CD14-positive monocyte (primary cell): Measurements from ENCODE around the gene MLIP. TPM values are rescaled to one million over a fixed set of nuclear protein-coding genes. Genes with fewer than 3 reads are reported as not detected.

Experiments
- DNase-seq, 3 donors: peaks; one replicate each; pipeline ENCODE4 v3.0.0-alpha.2; 2011 to 2022
- H2AFZ ChIP-seq: 2 replicates; pipeline ENCODE4 v1.6.0; 2012; ENCODE audit warnings: mild to moderate bottlenecking, low read depth, low read length, inconsistent platforms; ENCODE audit not compliant: insufficient read depth, poor library complexity, severe bottlenecking
- H3K27ac ChIP-seq, 2 donors: 1 replicate in 1 of 2; 2 replicates in 1 of 2; pipeline ENCODE4 v1.5.1; 2012 to 2013; ENCODE audit warnings: low read length in 2 of 2, control low read depth in 1 of 2, inconsistent platforms in 1 of 2, low read depth in 1 of 2, mild to moderate bottlenecking in 1 of 2
- H3K27me3 ChIP-seq, 2 donors: one replicate each; pipeline versions ENCODE4 v1.6.0 to v1.6.1; 2011 to 2013; ENCODE audit warnings: low read length in 2 of 2; ENCODE audit not compliant: control insufficient read depth in 2 of 2, insufficient read depth in 2 of 2
- H3K36me3 ChIP-seq, 2 donors: replicated peaks in 1 of 2; 1 replicate in 1 of 2; 2 replicates in 1 of 2; pipeline versions ENCODE4 v1.5.1 to v1.6.1; 2012 to 2013; ENCODE audit warnings: low read length in 2 of 2, control low read depth in 1 of 2, inconsistent platforms in 1 of 2, mild to moderate bottlenecking in 1 of 2; ENCODE audit not compliant: insufficient read depth in 2 of 2, control insufficient read depth in 1 of 2
- H3K4me1 ChIP-seq, 2 donors: 1 replicate in 1 of 2; 2 replicates in 1 of 2; pipeline versions ENCODE4 v1.5.1 to v1.6.1; 2012 to 2013; ENCODE audit warnings: low read length in 2 of 2, control low read depth in 1 of 2, inconsistent platforms in 1 of 2, mild to moderate bottlenecking in 1 of 2, moderate library complexity in 1 of 2; ENCODE audit not compliant: insufficient read depth in 2 of 2, control insufficient read depth in 1 of 2
- H3K4me2 ChIP-seq: replicated peaks from 2 replicates; pipeline ENCODE3; 2012; ENCODE audit warnings: low read length, moderate library complexity, mild to moderate bottlenecking; ENCODE audit not compliant: poor library complexity, severe bottlenecking; ENCODE audit errors: extremely low read depth
- H3K4me3 ChIP-seq, 3 experiments: fragments of 200-600 bp in 1 of 3; sonication (generic) in 1 of 3; replicated peaks in 1 of 3; 1 replicate in 2 of 3; 2 replicates in 1 of 3; pipeline ENCODE4 v1.5.1; 2011 to 2013; ENCODE audit warnings: low read length in 3 of 3, mild to moderate bottlenecking in 3 of 3, control low read depth in 2 of 3, low read depth in 2 of 3, inconsistent platforms in 1 of 3, moderate library complexity in 1 of 3
- H3K79me2 ChIP-seq: 2 replicates; pipeline ENCODE4 v1.6.0; 2012; ENCODE audit warnings: mild to moderate bottlenecking, control low read depth, inconsistent platforms, low read length, moderate library complexity; ENCODE audit not compliant: insufficient read depth
- H3K9ac ChIP-seq: 2 replicates; pipeline ENCODE4 v1.6.0; 2017; ENCODE audit warnings: low read length, mild to moderate bottlenecking; ENCODE audit not compliant: insufficient read depth, poor library complexity, severe bottlenecking
- H3K9me3 ChIP-seq, 2 donors: replicated peaks in 1 of 2; 1 replicate in 1 of 2; 2 replicates in 1 of 2; pipeline versions ENCODE4 v1.5.1 to v1.6.1; 2012 to 2013; ENCODE audit warnings: low read length in 2 of 2, control low read depth in 1 of 2; ENCODE audit not compliant: control insufficient read depth in 1 of 2, insufficient read depth in 1 of 2
- H4K20me1 ChIP-seq: 2 replicates; pipeline ENCODE4 v1.6.0; 2012; ENCODE audit warnings: mild to moderate bottlenecking, low read length, control low read depth, moderate library complexity; ENCODE audit not compliant: insufficient read depth
- H3K27ac Mint-ChIP-seq, 7 donors: one replicate each; pipeline ENCODE4 v1.8.0; 2020; ENCODE audit warnings: mild to moderate bottlenecking in 7 of 7, mixed read lengths in 7 of 7, moderate library complexity in 6 of 7, inconsistent platforms in 2 of 7
- H3K27me3 Mint-ChIP-seq, 3 donors: one replicate each; pipeline ENCODE4 v1.8.0; 2021 to 2022; ENCODE audit warnings: low read depth in 3 of 3, mild to moderate bottlenecking in 3 of 3, mixed read lengths in 3 of 3, moderate library complexity in 3 of 3, inconsistent platforms in 1 of 3
- H3K36me3 Mint-ChIP-seq, 2 donors: one replicate each; pipeline ENCODE4 v1.8.0; 2020; ENCODE audit warnings: mixed read lengths in 2 of 2, inconsistent platforms in 1 of 2, mild to moderate bottlenecking in 1 of 2
- H3K4me1 Mint-ChIP-seq: one replicate; pipeline ENCODE4 v1.8.0; 2020; ENCODE audit warnings: mild to moderate bottlenecking, mixed read lengths
- H3K4me3 Mint-ChIP-seq, 2 donors: one replicate each; pipeline ENCODE4 v1.8.0; 2020; ENCODE audit warnings: mild to moderate bottlenecking in 2 of 2, mixed read lengths in 2 of 2, moderate library complexity in 1 of 2
- H3K9me3 Mint-ChIP-seq, 7 donors: one replicate each; pipeline ENCODE4 v1.8.0; 2020 to 2022; ENCODE audit warnings: mixed read lengths in 7 of 7, mild to moderate bottlenecking in 6 of 7, moderate library complexity in 6 of 7, inconsistent platforms in 2 of 7
- WGBS: methylation state at CpG from one replicate; pipeline ENCODE4 v1.1.5; 2013; ENCODE audit warnings: missing lambda C conversion rate; ENCODE audit not compliant: insufficient coverage; 5-methylcytosine and 5-hydroxymethylcytosine counted together
- intact Hi-C, 2 donors: fragments of 100-400 bp; cut with micrococcal nuclease; formaldehyde crosslinking; loops; one replicate each; pipeline versions ENCODE4 v1.15.0 to v1.15.1; 2023
- polyA plus RNA-seq, 3 donors: library from polyadenylated mRNA; depleted of rRNA in 1 of 3; unstranded in 2 of 3; stranded (reverse) in 1 of 3; fragments of 300-500 nt in 2 of 3; fragments of >200 nt in 1 of 3; fragmentation: Illumina TruSeq in 2 of 3; gene quantifications; 1 replicate in 2 of 3; 2 replicates in 1 of 3; pipeline ENCODE4 v1.2.3, GENCODE V29; 2012 to 2021
- TF ChIP-seq, protein P1 (sequence below): fragments of 200-600 bp; IDR thresholded peaks from one replicate; pipeline ENCODE4 v1.8.0; 2022; ENCODE audit warnings: antibody characterized with exemption, mild to moderate bottlenecking

MLIP gene
- polyA plus RNA-seq, 3 donors = not detected

GRCh38 chr6:54282186-54282585, 170.9 kb downstream of the MLIP start:
- DNase-seq = no peak
- TF ChIP-seq, protein P1, sequence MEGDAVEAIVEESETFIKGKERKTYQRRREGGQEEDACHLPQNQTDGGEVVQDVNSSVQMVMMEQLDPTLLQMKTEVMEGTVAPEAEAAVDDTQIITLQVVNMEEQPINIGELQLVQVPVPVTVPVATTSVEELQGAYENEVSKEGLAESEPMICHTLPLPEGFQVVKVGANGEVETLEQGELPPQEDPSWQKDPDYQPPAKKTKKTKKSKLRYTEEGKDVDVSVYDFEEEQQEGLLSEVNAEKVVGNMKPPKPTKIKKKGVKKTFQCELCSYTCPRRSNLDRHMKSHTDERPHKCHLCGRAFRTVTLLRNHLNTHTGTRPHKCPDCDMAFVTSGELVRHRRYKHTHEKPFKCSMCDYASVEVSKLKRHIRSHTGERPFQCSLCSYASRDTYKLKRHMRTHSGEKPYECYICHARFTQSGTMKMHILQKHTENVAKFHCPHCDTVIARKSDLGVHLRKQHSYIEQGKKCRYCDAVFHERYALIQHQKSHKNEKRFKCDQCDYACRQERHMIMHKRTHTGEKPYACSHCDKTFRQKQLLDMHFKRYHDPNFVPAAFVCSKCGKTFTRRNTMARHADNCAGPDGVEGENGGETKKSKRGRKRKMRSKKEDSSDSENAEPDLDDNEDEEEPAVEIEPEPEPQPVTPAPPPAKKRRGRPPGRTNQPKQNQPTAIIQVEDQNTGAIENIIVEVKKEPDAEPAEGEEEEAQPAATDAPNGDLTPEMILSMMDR = no peak
- Mint-ChIP-seq H3K4me3 (no peak overlapping the region), H3K36me3 (no peaks in the 10 kb centered on the region), H3K27ac (no peak overlapping the region), H3K4me1 (no peaks in the 10 kb centered on the region), H3K9me3 (peaks cover 0 to 4% (median 0%) of the 10 kb centered on the region in 7 donors), H3K27me3 (no peaks in the 10 kb centered on the region)
- no peaks in the 10 kb centered on the region for H4K20me1 ChIP-seq
- intact Hi-C loops = no loop called here
- WGBS = 100% methylated on average over 1 of the region's 1 CpG
- no peaks in the 10 kb centered on the region for H3K9me3 ChIP-seq
- H3K4me3 ChIP-seq = no peak overlapping the region
- H2AFZ ChIP-seq = no peak overlapping the region
- no peaks in the 10 kb centered on the region for H3K4me1 ChIP-seq
- no peaks in the 10 kb centered on the region for H3K79me2 ChIP-seq
- no peak overlapping the region for H3K27ac ChIP-seq
- H3K36me3 ChIP-seq = no peaks in the 10 kb centered on the region
- H3K27me3 ChIP-seq = no peaks in the 10 kb centered on the region
- H3K4me2 ChIP-seq = no peak overlapping the region
- no peak overlapping the region for H3K9ac ChIP-seq

GRCh38 chr6:54284161-54284860, 173.1 kb downstream of the MLIP start:
- Histone ChIP-seq H3K4me2 (no peak overlapping the region), H2AFZ (no peak overlapping the region), H3K79me2 (no peaks in the 10 kb centered on the region), H4K20me1 (no peaks in the 10 kb centered on the region), H3K4me1 (no peaks in the 10 kb centered on the region), H3K36me3 (no peaks in the 10 kb centered on the region), H3K27me3 (no peaks in the 10 kb centered on the region), H3K9ac (no peak overlapping the region), H3K27ac (no peak overlapping the region), H3K4me3 (no peak overlapping the region), H3K9me3 (no peaks in the 10 kb centered on the region)
- Mint-ChIP-seq H3K27me3 (no peaks in the 10 kb centered on the region), H3K27ac (no peak overlapping the region), H3K4me3 (no peak overlapping the region), H3K36me3 (no peaks in the 10 kb centered on the region), H3K4me1 (no peaks in the 10 kb centered on the region), H3K9me3 (peaks cover 0 to 1% (median 0%) of the 10 kb centered on the region in 7 donors)
- WGBS = no CpG with 5 or more reads among the region's 3 CpGs
- TF ChIP-seq, protein P1 = no peak
- intact Hi-C loops = no loop called here
- no peak for DNase-seq
